Right lobe of liver (tissue), 4 donors: ENCODE measurements around the gene TJP2.

Source experiments
- CTCF ChIP-seq, 4 donors: fragments of 200-600 bp in 3 of 4; fragments of 450-650 bp in 1 of 4; IDR thresholded peaks; one replicate each; pipeline versions ENCODE4 v1.5.1 to v1.8.0; 2016 to 2022; ENCODE audit warnings: antibody characterized with exemption in 4 of 4, mild to moderate bottlenecking in 2 of 4
- POLR2A ChIP-seq: fragments of 450-650 bp; IDR thresholded peaks from one replicate; pipeline ENCODE4 v1.6.1; 2017; ENCODE audit warnings: antibody characterized with exemption, mild to moderate bottlenecking
- donor health status: DM: no; HTN: no; CAD: no.
- donor health status: DM: no; HTN: no; CAD: no.
- donor health status: DM: no; HTN: yes; CAD: no.

GRCh38 chr9:69319324-69320025, 145.4 kb downstream of the TJP2 start:
- TF ChIP-seq CTCF (IDR thresholded peaks at IDR 0.05) (no peak), POLR2A (no peak)
